ENCODE measurements around the gene GPC5.

Gene GPC5

GRCh38 chr13:91704398-91704797, 306.0 kb downstream of the GPC5 start:
- no peak for DNase-seq (ENCODE audit: low read depth in 1 of 2, low spot score in 1 of 2)

GRCh38 chr13:91708558-91708957, 310.1 kb downstream of the GPC5 start:
- DNase-seq (ENCODE audit: low read depth in 1 of 2, low spot score in 1 of 2): no peak

- no peak for DNase-seq (ENCODE audit: low read depth in 1 of 2, low spot score in 1 of 2)
Observed at GRCh38 chr13:91709180-91709579, 310.8 kb downstream of the GPC5 start.

GRCh38 chr13:91710733-91711132, 312.3 kb downstream of the GPC5 start:
- no peak for DNase-seq (ENCODE audit: low read depth in 1 of 2, low spot score in 1 of 2)

- no peak for DNase-seq (ENCODE audit: low read depth in 1 of 2, low spot score in 1 of 2)
Observed at GRCh38 chr13:91714855-91715254, 316.4 kb downstream of the GPC5 start.

- no peak for DNase-seq (ENCODE audit: low read depth in 1 of 2, low spot score in 1 of 2)
Observed at GRCh38 chr13:91716436-91717065, 318.1 kb downstream of the GPC5 start.

GRCh38 chr13:91719033-91719432, 320.6 kb downstream of the GPC5 start:
- DNase-seq (ENCODE audit: low read depth in 1 of 2, low spot score in 1 of 2): no peak

GRCh38 chr13:91721413-91721812, 323.0 kb downstream of the GPC5 start:
- no peak for DNase-seq (ENCODE audit: low read depth in 1 of 2, low spot score in 1 of 2)

GRCh38 chr13:91722267-91722884, 324.0 kb downstream of the GPC5 start:
- no peak for DNase-seq (ENCODE audit: low read depth in 1 of 2, low spot score in 1 of 2)

GRCh38 chr13:91724591-91724990, 326.2 kb downstream of the GPC5 start:
- no peak for DNase-seq (ENCODE audit: low read depth in 1 of 2, low spot score in 1 of 2)

- no peak for DNase-seq (ENCODE audit: low read depth in 1 of 2, low spot score in 1 of 2)
Observed at GRCh38 chr13:91725646-91726045, 327.2 kb downstream of the GPC5 start.

- DNase-seq (ENCODE audit: low read depth in 1 of 2, low spot score in 1 of 2): no peak
Observed at GRCh38 chr13:91726671-91727070, 328.2 kb downstream of the GPC5 start.

- no peak for DNase-seq (ENCODE audit: low read depth in 1 of 2, low spot score in 1 of 2)
Observed at GRCh38 chr13:91729859-91730258, 331.4 kb downstream of the GPC5 start.

GRCh38 chr13:91739751-91740150, 341.3 kb downstream of the GPC5 start:
- no peak for DNase-seq (ENCODE audit: low read depth in 1 of 2, low spot score in 1 of 2)

GRCh38 chr13:91740756-91741155, 342.3 kb downstream of the GPC5 start:
- DNase-seq (ENCODE audit: low read depth in 1 of 2, low spot score in 1 of 2): no peak

- no peak for DNase-seq (ENCODE audit: low read depth in 1 of 2, low spot score in 1 of 2)
Observed at GRCh38 chr13:91741925-91742324, 343.5 kb downstream of the GPC5 start.

- DNase-seq (ENCODE audit: low read depth in 1 of 2, low spot score in 1 of 2): no peak
Observed at GRCh38 chr13:91744284-91744683, 345.9 kb downstream of the GPC5 start.

GRCh38 chr13:91745967-91746366, 347.5 kb downstream of the GPC5 start:
- DNase-seq (ENCODE audit: low read depth in 1 of 2, low spot score in 1 of 2): no peak

GRCh38 chr13:91747186-91747585, 348.8 kb downstream of the GPC5 start:
- no peak for DNase-seq (ENCODE audit: low read depth in 1 of 2, low spot score in 1 of 2)

- no peak for DNase-seq (ENCODE audit: low read depth in 1 of 2, low spot score in 1 of 2)
Observed at GRCh38 chr13:91748416-91749089, 350.1 kb downstream of the GPC5 start.

- no peak for DNase-seq (ENCODE audit: low read depth in 1 of 2, low spot score in 1 of 2)
Observed at GRCh38 chr13:91758724-91759123, 360.3 kb downstream of the GPC5 start.

- DNase-seq (ENCODE audit: low read depth in 1 of 2, low spot score in 1 of 2): no peak
Observed at GRCh38 chr13:91762957-91763356, 364.5 kb downstream of the GPC5 start.

GRCh38 chr13:91764527-91764926, 366.1 kb downstream of the GPC5 start:
- DNase-seq (ENCODE audit: low read depth in 1 of 2, low spot score in 1 of 2): no peak

All from activated T-helper 1 cell treated with anti-CD3 and anti-CD28 coated beads, Interleukin-2, amount 50 U/mL, for 16 hours (primary cell).